MM.1S (cell line): ENCODE measurements around the gene ZBTB7A.

Source experiments
- EZH2phosphoT487 ChIP-seq: fragments of 300-600 bp; sonication (generic); IDR thresholded peaks from 2 replicates; pipeline ENCODE4 v1.6.1; 2018; ENCODE audit warnings: antibody characterized with exemption, low read length
- TF ChIP-seq, protein P1 (sequence below): fragments of 300-600 bp; sonication (generic); IDR thresholded peaks from 2 replicates; pipeline ENCODE4 v1.5.1; 2016; ENCODE audit warnings: antibody characterized with exemption, low read length, mixed read lengths

DNA sequence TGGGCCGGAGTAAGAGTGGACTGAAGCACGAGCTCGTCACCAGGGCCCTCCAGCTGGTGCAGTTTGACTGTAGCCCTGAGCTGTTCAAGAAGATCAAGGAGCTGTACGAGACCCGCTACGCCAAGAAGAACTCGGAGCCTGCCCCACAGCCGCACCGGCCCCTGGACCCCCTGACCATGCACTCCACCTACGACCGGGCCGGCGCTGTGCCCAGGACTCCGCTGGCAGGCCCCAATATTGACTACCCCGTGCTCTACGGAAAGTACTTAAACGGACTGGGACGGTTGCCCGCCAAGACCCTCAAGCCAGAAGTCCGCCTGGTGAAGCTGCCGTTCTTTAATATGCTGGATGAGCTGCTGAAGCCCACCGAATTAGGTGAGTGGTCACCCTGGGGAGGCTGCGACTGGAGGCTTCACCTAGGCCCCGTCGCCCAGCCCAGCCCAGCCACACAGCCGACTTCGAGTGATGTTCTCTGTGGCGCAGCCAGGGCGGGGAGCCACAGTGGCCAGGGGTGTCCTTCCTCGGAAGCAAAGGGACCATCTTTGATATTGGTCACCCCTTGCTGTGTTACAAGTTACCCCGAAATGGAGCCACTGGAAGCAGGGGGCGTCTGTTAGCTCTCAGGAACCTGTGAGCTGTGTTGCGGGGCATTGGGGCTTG lies 53.6 kb downstream of the ZBTB7A start:
- TF ChIP-seq, protein P1, sequence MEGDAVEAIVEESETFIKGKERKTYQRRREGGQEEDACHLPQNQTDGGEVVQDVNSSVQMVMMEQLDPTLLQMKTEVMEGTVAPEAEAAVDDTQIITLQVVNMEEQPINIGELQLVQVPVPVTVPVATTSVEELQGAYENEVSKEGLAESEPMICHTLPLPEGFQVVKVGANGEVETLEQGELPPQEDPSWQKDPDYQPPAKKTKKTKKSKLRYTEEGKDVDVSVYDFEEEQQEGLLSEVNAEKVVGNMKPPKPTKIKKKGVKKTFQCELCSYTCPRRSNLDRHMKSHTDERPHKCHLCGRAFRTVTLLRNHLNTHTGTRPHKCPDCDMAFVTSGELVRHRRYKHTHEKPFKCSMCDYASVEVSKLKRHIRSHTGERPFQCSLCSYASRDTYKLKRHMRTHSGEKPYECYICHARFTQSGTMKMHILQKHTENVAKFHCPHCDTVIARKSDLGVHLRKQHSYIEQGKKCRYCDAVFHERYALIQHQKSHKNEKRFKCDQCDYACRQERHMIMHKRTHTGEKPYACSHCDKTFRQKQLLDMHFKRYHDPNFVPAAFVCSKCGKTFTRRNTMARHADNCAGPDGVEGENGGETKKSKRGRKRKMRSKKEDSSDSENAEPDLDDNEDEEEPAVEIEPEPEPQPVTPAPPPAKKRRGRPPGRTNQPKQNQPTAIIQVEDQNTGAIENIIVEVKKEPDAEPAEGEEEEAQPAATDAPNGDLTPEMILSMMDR, result no peak
- no peak for TF ChIP-seq EZH2phosphoT487
